ENCODE data around the gene TBC1D22A.

The TBC1D22A gene

DNA sequence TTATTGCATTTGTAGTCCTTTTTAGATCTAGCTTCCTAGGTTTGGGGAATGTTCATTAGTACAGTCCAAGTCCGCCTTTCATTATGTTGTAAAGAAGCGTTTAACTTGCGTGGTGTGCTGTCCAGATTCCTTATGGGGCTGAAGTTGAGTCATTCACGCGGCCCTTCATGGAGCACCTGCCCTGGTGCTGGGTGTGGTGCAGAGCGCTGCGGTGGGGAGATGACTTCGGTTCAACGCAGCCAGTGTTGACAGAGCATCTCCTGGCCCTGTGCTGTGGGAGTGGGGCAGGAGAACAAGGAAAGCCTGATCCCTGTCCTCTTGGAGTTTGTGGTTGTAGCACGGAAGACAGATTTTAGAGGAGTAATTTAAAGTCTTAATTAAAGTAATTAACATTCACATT, 152.0 kb downstream of the TBC1D22A start:
- no peak for DNase-seq
- H3K27ac ChIP-seq, result no peak overlapping the region
- no peaks in the 10 kb centered on the region for H3K9me3 ChIP-seq (ENCODE audit: severe bottlenecking)
- no peaks in the 10 kb centered on the region for H3K27me3 ChIP-seq (ENCODE audit: insufficient read depth, low read depth, severe bottlenecking)
- TF ChIP-seq CTCF (IDR thresholded peaks at IDR 0.05; ENCODE audit: low read depth, low read length), result no peak
- H3K36me3 ChIP-seq, result peaks cover 4% of the 10 kb centered on the region
- no peak overlapping the region for H3K4me3 ChIP-seq (ENCODE audit: low read depth, low read length)

GRCh38 chr22:46914916-46915894, 152.8 kb downstream of the TBC1D22A start:
- no peak for DNase-seq
- no peak for TF ChIP-seq CTCF (IDR thresholded peaks at IDR 0.05; ENCODE audit: low read depth, low read length)
- Histone ChIP-seq H3K27ac (no peak overlapping the region), H3K9me3 (ENCODE audit: severe bottlenecking) (no peaks in the 10 kb centered on the region), H3K36me3 (peaks cover 4% of the 10 kb centered on the region), H3K4me3 (ENCODE audit: low read depth, low read length) (no peak overlapping the region), H3K27me3 (ENCODE audit: insufficient read depth, low read depth, severe bottlenecking) (no peaks in the 10 kb centered on the region)

GRCh38 chr22:46915950-46916730, 153.7 kb downstream of the TBC1D22A start:
- TF ChIP-seq CTCF (IDR thresholded peaks at IDR 0.05; ENCODE audit: low read depth, low read length), result no peak

GRCh38 chr22:46916886-46917770, 154.7 kb downstream of the TBC1D22A start:
- H3K27ac ChIP-seq, result no peak overlapping the region
- no peaks in the 10 kb centered on the region for H3K27me3 ChIP-seq (ENCODE audit: insufficient read depth, low read depth, severe bottlenecking)

More at GRCh38 chr22:46915950-46916730, 153.7 kb downstream of the TBC1D22A start:
- Histone ChIP-seq H3K27me3 (ENCODE audit: insufficient read depth, low read depth, severe bottlenecking) (no peaks in the 10 kb centered on the region), H3K9me3 (ENCODE audit: severe bottlenecking) (no peaks in the 10 kb centered on the region), H3K27ac (no peak overlapping the region), H3K4me3 (ENCODE audit: low read depth, low read length) (no peak overlapping the region), H3K36me3 (peaks cover 4% of the 10 kb centered on the region)
- no peak for DNase-seq

More at GRCh38 chr22:46916886-46917770, 154.7 kb downstream of the TBC1D22A start:
- TF ChIP-seq CTCF (IDR thresholded peaks at IDR 0.05; ENCODE audit: low read depth, low read length), result no peak
- Histone ChIP-seq H3K4me3 (ENCODE audit: low read depth, low read length) (no peak overlapping the region), H3K9me3 (ENCODE audit: severe bottlenecking) (no peaks in the 10 kb centered on the region), H3K36me3 (peaks cover 4% of the 10 kb centered on the region)
- no peak for DNase-seq
